ENCODE measurements around the gene PAX3. TPM values are rescaled to one million over a fixed set of nuclear protein-coding genes. Genes with fewer than 3 reads are reported as not detected.

PAX3 gene
- total RNA-seq, 1 donor from 2014 or later = 0.25 TPM

GRCh38 chr2:222303045-222303827, 4.4 kb upstream of the PAX3 start:
- Mint-ChIP-seq H3K4me3 (no peak overlapping the region), H3K4me1 (peaks cover 30% of the 10 kb centered on the region), H3K9me3 (no peaks in the 10 kb centered on the region), H3K36me3 (no peaks in the 10 kb centered on the region), H3K27me3 (ENCODE audit: low read depth) (peaks cover 100% of the 10 kb centered on the region), H3K27ac (no peak overlapping the region)
- TF ChIP-seq, protein P1, sequence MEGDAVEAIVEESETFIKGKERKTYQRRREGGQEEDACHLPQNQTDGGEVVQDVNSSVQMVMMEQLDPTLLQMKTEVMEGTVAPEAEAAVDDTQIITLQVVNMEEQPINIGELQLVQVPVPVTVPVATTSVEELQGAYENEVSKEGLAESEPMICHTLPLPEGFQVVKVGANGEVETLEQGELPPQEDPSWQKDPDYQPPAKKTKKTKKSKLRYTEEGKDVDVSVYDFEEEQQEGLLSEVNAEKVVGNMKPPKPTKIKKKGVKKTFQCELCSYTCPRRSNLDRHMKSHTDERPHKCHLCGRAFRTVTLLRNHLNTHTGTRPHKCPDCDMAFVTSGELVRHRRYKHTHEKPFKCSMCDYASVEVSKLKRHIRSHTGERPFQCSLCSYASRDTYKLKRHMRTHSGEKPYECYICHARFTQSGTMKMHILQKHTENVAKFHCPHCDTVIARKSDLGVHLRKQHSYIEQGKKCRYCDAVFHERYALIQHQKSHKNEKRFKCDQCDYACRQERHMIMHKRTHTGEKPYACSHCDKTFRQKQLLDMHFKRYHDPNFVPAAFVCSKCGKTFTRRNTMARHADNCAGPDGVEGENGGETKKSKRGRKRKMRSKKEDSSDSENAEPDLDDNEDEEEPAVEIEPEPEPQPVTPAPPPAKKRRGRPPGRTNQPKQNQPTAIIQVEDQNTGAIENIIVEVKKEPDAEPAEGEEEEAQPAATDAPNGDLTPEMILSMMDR (IDR thresholded peaks at IDR 0.05; ENCODE audit: unreplicated experiment) = no peak
- DNase-seq (ENCODE audit: low spot score in 2 of 2, unreplicated experiment in 2 of 2) = no peak

GRCh38 chr2:222302178-222303018, 3.6 kb upstream of the PAX3 start:
- DNase-seq (ENCODE audit: low spot score in 2 of 2, unreplicated experiment in 2 of 2) = no peak
- no peaks in the 10 kb centered on the region for H3K9me3 Mint-ChIP-seq
- H3K4me3 Mint-ChIP-seq = no peak overlapping the region
- peaks cover 31% of the 10 kb centered on the region for H3K4me1 Mint-ChIP-seq
- H3K27ac Mint-ChIP-seq = no peak overlapping the region
- TF ChIP-seq, protein P1 (IDR thresholded peaks at IDR 0.05; ENCODE audit: unreplicated experiment) = no peak
- peaks cover 100% of the 10 kb centered on the region for H3K27me3 Mint-ChIP-seq (ENCODE audit: low read depth)
- no peaks in the 10 kb centered on the region for H3K36me3 Mint-ChIP-seq

- peaks cover 100% of the 10 kb centered on the region for H3K27me3 Mint-ChIP-seq (ENCODE audit: low read depth)
- no peak overlapping the region for H3K4me3 Mint-ChIP-seq
- no peak for DNase-seq (ENCODE audit: low spot score in 2 of 2, unreplicated experiment in 2 of 2)
- no peak overlapping the region for H3K27ac Mint-ChIP-seq
- TF ChIP-seq, protein P1 (IDR thresholded peaks at IDR 0.05; ENCODE audit: unreplicated experiment) = no peak
- H3K36me3 Mint-ChIP-seq = no peaks in the 10 kb centered on the region
- no peaks in the 10 kb centered on the region for H3K9me3 Mint-ChIP-seq
- peaks cover 25% of the 10 kb centered on the region for H3K4me1 Mint-ChIP-seq
These were observed 3.0 kb upstream of the PAX3 start for GRCh38 chr2:222301796-222302118.

DNA sequence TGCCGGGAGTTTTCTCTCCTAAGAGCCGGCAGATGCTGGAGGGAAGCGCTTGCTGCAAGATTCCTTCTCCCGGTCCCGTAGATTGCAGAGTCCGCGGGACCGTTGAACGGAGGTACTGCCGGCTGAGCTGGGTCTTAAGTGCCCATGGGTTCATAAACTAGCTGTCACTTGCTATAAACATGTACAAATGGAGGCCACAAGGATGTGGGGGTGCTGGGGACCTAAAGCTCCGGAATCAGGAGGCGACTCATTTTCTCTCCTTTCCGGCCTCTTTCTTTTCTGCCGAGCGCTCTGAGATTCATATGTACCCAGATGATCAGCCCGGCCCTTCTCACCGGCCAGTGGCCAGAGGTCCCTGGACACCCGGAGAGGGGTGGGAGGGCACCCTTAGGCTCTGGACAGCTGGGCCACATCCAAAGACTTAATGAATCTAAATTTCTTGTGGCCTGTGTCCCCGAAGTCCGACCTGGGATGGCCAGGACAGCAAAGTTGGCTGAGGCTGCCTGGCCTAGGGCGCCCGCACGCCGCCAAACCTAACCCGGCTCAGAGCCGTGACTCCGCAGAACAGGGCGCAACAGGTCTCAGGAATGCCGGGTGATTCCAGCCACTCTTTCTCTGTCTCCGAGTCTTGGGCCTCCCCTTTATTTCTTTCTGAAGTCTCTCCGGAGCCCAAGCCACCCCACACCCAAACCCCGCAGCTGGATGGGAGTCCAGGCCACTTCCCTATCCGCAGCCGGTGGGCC, 2.4 kb upstream of the PAX3 start:
- no peaks in the 10 kb centered on the region for H3K36me3 Mint-ChIP-seq
- no peak for DNase-seq (ENCODE audit: low spot score in 2 of 2, unreplicated experiment in 2 of 2)
- no peak overlapping the region for H3K4me3 Mint-ChIP-seq
- H3K27me3 Mint-ChIP-seq (ENCODE audit: low read depth) = peaks cover 100% of the 10 kb centered on the region
- H3K9me3 Mint-ChIP-seq = no peaks in the 10 kb centered on the region
- H3K27ac Mint-ChIP-seq = no peak overlapping the region
- H3K4me1 Mint-ChIP-seq = peaks cover 22% of the 10 kb centered on the region
- TF ChIP-seq, protein P1 (IDR thresholded peaks at IDR 0.05; ENCODE audit: unreplicated experiment) = no peak

GRCh38 chr2:222300726-222301052, 1.9 kb upstream of the PAX3 start:
- Mint-ChIP-seq H3K9me3 (no peaks in the 10 kb centered on the region), H3K4me1 (peaks cover 18% of the 10 kb centered on the region), H3K27me3 (ENCODE audit: low read depth) (peaks cover 100% of the 10 kb centered on the region), H3K4me3 (no peak overlapping the region), H3K27ac (no peak overlapping the region), H3K36me3 (no peaks in the 10 kb centered on the region)
- TF ChIP-seq, protein P1 (IDR thresholded peaks at IDR 0.05; ENCODE audit: unreplicated experiment) = no peak
- no peak for DNase-seq (ENCODE audit: low spot score in 2 of 2, unreplicated experiment in 2 of 2)

Data from mesothelial cell of epicardium (in vitro differentiated cells).